LoVo (cell line): ENCODE data around the gene APOL3.
"Not testable (repeated sequence)": the region's sequence is repeated elsewhere in the genome, so short reads cannot be mapped to it uniquely, and the experiment has no call there.

Experiments used
- DNase-seq: peaks from one replicate; pipeline ENCODE4 v3.0.0-alpha.2; 2016; ENCODE audit warnings: low spot score

Gene APOL3

DNA sequence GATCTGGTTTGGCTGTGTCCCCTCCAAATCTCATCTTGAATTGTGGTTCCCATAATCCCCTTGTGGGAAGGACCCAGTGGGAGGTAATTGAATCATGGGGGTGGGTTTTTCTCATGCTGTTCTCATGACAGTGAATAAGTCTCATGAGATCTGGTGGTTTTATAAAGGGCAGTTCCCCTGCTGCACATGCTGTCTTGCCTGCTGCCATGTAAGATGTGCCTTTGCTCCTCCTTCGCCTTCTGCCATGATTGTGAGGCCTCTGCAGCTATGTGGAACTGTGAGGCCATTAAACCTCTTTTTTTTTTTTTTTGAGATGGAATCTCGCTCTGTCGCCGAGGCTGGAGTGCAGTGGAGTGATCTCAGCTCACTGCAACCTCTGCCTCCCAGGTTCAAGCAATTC lies 59.6 kb downstream of the APOL3 start:
- DNase-seq, result not testable (repeated sequence)

DNA sequence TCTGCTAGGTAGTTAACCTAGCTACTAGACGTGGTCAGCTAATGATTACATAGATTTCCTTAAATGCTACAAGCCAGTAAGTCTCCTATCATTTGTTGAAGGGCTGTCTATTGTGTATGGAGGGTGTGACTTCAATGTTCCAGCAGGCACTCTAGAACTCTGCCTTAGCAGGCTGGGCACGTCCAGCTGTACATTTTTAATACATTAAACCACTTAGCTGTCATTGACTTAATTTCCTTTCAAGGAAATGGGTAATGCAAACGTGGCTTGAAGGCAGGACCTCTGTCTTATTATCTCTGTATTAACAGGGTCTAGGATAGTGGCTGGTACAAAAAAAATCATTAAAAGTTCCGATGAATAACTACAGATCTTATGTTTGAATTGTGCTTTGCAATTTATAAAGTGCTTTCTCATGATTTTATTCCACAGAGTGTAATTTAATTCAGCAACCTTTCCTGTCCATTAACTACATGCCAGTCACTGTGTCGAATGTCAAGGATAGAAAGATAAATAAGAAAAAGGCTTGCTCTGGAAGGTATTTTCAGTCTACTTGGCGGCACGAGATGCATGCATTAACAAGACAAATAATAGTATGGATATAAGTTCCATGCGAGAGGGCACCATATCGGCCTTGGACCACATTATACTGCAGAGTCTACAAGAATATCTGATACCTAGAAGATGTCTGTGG lies 60.3 kb downstream of the APOL3 start:
- DNase-seq, result no peak

DNA sequence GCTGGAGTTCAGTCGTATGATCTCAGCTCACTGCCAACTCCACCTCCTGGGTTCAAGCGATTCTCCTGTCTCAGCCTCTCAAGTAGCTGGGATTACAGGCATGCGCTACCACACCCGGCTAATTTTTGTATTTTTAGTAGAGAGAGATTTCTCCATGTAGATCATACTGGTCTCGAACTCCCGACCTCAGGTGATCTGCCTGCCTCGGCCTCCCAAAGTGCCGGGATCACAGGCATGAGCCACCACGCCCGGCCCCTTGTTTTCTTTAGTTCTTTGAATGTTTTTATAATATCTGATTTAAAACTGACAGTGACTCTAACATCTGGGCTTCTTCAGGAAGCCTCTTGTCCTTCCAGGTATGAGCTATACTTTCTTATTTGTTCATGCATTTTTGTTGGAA lies 61.0 kb downstream of the APOL3 start:
- DNase-seq, result not testable (repeated sequence)

DNA sequence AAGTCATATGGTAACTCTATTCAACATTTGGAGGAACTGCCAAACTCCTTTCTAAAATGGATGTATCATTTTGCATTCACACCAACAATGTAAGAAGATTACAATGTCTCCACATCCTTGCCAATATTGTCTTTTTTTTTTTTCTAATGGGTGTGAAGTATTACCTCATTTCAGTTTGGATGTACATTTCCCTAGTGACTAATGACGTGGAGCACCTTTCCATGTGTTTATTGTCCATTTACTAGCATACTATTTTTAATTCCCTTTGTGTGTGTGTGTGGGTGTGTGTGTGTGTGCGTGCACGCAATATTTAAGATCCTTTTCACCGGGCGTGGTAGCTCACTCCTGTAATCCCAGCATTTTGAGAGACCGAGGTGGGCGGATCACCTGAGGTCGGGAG lies 62.7 kb downstream of the APOL3 start:
- no peak for DNase-seq

DNA sequence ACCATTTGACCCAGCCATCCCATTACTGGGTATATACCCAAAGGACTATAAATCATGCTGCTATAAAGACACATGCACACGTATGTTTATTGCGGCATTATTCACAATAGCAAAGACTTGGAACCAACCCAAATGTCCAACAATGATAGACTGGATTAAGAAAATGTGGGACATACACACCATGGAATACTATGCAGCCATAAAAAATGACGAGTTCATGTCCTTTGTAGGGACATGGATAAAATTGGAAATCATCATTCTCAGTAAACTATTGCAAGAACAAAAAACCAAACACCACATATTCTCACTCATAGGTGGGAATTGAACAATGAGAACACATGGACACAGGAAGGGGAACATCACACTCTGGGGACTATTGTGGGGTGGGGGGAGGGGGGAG lies 69.8 kb downstream of the APOL3 start:
- not testable (repeated sequence) for DNase-seq
